Erythroblast (primary cell): ENCODE data around the gene BAIAP2.

Experiments
- GATA1 ChIP-seq: IDR thresholded peaks from 2 replicates; pipeline ENCODE4 v1.6.1; 2011; ENCODE audit warnings: low read depth, mild to moderate bottlenecking, control low read depth, low read length, moderate library complexity
- POLR2A ChIP-seq: IDR thresholded peaks from 2 replicates; pipeline ENCODE4 v1.6.1; 2011; ENCODE audit warnings: mild to moderate bottlenecking, low read length

- TF ChIP-seq POLR2A (no peak), GATA1 (no peak)
Observed at GRCh38 chr17:81114351-81115093, 79.6 kb downstream of the BAIAP2 start.
